ENCODE results near the gene CCDC85B.
A peak's percentile ranks its signal among the peaks of the same experiment; 100 is the strongest.

Gene CCDC85B

GRCh38 chr11:65907878-65908277 lies 17.4 kb downstream of the CCDC85B start:
- TF ChIP-seq MAX (IDR thresholded peaks at IDR 0.05; ENCODE audit: low read depth, low read length) (no peak), POLR2A (IDR thresholded peaks at IDR 0.05; ENCODE audit: extremely low read depth, insufficient read length) (no peak), MYC (IDR thresholded peaks at IDR 0.05; ENCODE audit: low read depth, low read length) (no peak)
- DNase-seq (ENCODE audit: low read depth) = no peak
- H3K4me3 ChIP-seq (ENCODE audit: low read depth, low read length) = no peak overlapping the region

GRCh38 chr11:65911682-65912568 lies 21.5 kb downstream of the CCDC85B start:
- H3K4me3 ChIP-seq (ENCODE audit: low read depth, low read length) = no peak overlapping the region
- TF ChIP-seq CTCF (IDR thresholded peaks at IDR 0.05; ENCODE audit: low read depth, low read length) = peak; percentile 59
- no peak for TF ChIP-seq MAX (IDR thresholded peaks at IDR 0.05; ENCODE audit: low read depth, low read length)
- peak; percentile 77 for DNase-seq (ENCODE audit: low read depth)

GRCh38 chr11:65912845-65913244 lies 22.4 kb downstream of the CCDC85B start:
- no peak overlapping the region for H3K4me3 ChIP-seq (ENCODE audit: low read depth, low read length)
- DNase-seq (ENCODE audit: low read depth) = no peak
- TF ChIP-seq CTCF (IDR thresholded peaks at IDR 0.05; ENCODE audit: low read depth, low read length) = no peak

- TF ChIP-seq MAX (IDR thresholded peaks at IDR 0.05; ENCODE audit: low read depth, low read length) (no peak), POLR2A (IDR thresholded peaks at IDR 0.05; ENCODE audit: extremely low read depth, insufficient read length) (no peak), CTCF (IDR thresholded peaks at IDR 0.05; ENCODE audit: low read depth, low read length) (no peak), MYC (IDR thresholded peaks at IDR 0.05; ENCODE audit: low read depth, low read length) (no peak)
- DNase-seq (ENCODE audit: low read depth) = peak; percentile 73
- peak overlapping the region; percentile 19 for H3K4me3 ChIP-seq (ENCODE audit: low read depth, low read length)
These were observed 24.8 kb downstream of the CCDC85B start for GRCh38 chr11:65915101-65915820.

- H3K4me3 ChIP-seq (ENCODE audit: low read depth, low read length) = peak overlapping the region; percentile 9
- peak; percentile 96 for DNase-seq (ENCODE audit: low read depth)
- TF ChIP-seq MAX (IDR thresholded peaks at IDR 0.05; ENCODE audit: low read depth, low read length) (peak; percentile 24; the same call in 1 of the 2 replicates), CTCF (IDR thresholded peaks at IDR 0.05; ENCODE audit: low read depth, low read length) (no peak)
These were observed 25.4 kb downstream of the CCDC85B start for GRCh38 chr11:65915821-65916251.

- TF ChIP-seq MYC (IDR thresholded peaks at IDR 0.05; ENCODE audit: low read depth, low read length) (no peak), MAX (IDR thresholded peaks at IDR 0.05; ENCODE audit: low read depth, low read length) (no peak), CTCF (IDR thresholded peaks at IDR 0.05; ENCODE audit: low read depth, low read length) (no peak)
- H3K4me3 ChIP-seq (ENCODE audit: low read depth, low read length) = no peak overlapping the region
These were observed 25.9 kb downstream of the CCDC85B start for GRCh38 chr11:65916391-65916790.

More at GRCh38 chr11:65916391-65916790, 25.9 kb downstream of the CCDC85B start:
- DNase-seq (ENCODE audit: low read depth) = no peak
